GM21529 (cell line): ENCODE results near the gene BNIP3.

Experiments
- ATAC-seq: cut with Tn5 transposase; IDR thresholded peaks from one replicate; pipeline ENCODE4 v1.9.1; 2021; ENCODE audit not compliant: unreplicated experiment

The BNIP3 gene, protein sequence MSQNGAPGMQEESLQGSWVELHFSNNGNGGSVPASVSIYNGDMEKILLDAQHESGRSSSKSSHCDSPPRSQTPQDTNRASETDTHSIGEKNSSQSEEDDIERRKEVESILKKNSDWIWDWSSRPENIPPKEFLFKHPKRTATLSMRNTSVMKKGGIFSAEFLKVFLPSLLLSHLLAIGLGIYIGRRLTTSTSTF

DNA sequence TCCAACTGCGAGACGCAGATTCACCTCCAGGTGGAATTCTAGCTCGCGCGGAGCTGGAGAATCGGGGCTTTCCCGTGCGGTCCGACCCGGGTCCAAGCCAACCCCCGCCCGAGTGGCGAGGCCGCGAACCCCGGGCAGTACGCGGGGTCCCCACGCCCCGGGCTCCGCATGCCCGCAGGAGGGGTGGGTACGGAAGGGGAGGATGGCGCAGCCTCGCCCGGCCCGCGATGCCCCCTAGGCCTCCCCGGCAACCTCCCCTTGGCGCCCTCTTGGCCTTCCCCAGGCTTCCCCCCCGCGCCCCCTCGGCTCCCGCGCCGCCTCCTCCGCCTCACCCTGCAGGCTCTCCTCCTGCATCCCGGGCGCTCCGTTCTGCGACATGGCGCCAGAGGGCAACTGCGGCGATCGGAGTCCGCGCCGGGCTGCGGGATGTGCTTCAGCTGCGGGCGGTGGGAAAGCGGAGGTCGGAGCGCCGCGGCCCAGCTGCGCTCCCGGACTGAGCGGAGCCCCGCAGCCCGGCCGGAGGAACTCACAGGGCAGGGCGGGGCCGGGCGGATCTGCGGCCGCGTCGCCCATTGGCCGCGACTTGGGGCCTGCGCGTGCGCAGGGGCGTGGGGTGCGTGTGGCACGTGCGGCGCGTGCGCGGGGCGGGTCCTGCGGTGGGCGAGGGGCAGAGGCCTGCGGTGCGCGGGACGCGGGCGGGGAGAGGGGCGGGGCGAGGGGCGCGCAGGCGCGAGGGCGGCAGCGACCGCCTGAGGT lies at the start of gene BNIP3:
Gene BNIP3 (minus strand): TSS at position 495 of the 756 bp plus-strand sequence. CDS start 117 bp downstream, at position 378.
- peak; percentile 88 for ATAC-seq

DNA sequence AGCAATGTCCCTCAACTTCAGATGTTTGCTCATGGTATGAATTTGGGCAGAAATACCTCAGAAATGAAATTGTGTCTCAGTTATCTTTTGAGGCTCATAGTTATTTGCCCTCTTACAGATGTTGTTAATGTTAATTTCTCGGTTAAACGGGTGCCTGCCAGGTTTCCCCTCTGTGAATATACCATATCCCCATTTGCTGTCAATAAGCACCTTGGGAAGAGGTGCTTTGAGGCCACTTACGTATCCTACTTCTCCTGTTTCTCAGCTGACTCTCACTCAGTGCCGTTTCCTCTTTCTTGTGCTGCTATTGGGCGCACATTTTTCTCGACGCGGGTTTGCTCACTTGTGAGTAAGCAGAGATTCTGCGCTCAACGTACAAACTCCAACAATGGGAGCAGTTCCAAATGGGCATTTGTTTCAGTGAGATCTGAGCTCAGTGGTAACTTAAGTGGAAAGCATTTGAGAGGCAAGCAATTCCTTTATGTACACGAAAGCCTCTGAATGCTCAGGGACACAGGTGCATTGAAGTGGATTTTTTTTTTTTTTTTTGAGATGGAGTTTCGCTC lies 49.3 kb upstream of the BNIP3 start:
- no peak for ATAC-seq

DNA sequence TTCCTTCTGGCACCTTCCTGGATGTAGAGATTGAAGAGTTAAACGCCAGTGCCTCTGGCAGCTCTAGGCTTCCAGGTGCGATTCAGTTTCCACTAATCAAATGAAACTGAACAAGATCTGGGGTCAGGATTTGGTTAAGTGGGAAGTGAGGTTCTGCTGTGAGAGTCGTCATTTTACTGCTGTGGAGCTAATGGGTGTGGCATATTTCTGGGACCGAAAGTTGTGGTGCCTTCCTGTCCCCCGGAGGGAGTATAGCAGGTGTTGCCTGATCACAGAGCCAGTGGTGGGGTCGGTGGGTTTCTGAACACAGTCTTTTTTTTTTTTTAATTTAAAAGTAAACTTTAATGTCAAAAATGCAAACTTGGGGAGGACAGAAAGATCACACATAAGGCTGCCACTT lies 47.0 kb upstream of the BNIP3 start:
- ATAC-seq: no peak

DNA sequence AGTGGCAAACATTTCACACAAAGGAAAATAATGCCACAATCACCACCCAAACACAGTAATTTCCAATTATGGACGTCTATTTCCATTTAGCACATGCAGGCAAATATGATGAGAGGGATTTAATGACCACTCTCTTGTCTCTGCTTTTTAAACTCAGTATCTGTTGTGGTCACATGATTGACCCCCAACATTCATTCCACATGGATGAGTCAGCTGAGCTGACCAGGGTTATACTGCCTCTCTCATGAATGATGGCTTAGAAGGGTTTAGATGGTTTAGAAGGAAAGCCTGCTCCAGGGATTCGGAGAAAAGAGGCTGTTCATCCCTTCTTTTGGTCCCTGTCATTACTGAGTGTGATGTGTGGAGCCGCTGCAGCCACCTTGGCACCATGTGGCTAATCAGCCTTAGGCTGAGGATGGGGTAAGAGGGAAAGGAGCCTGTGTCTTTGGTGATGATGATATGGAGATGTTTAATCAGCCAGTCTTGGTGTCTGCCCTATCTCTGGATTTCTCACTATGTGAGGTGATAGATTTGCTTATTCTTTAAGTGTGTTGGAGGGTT lies 45.8 kb upstream of the BNIP3 start:
- no peak for ATAC-seq

DNA sequence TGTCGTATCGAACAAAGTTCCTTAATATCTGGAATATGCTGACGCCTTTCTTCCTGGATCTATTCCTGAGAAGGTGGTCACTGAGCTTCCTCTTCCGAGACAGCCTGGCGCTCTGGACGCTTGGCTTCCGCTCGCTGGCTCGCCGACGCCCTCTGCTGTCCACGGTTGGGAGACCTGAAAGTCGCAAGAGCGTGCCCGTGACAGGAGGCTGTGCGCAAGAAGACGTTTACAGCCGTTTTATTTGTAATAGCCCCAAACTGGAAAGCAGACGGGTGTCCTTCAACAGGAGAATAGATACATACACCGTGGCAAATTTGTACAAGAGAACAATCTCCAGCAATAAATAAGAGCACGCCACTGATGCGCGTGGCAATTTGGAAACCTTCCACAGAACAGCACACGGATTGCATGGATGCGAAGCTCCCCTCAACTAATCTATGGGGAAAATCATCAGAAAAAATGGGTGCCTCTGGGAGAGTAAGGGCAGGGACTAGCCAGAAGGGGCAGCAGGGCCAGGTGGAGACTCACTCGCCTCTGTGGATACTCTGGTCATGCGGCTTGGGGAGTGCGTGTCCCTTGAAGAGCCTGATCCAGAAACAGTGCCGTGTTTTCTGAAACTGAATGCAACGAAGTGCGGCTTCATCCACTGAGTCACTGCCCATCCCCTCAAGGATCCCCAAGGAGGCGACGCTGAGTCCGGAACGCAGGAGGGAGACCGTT lies 41.5 kb upstream of the BNIP3 start:
- ATAC-seq: peak; percentile 91

DNA sequence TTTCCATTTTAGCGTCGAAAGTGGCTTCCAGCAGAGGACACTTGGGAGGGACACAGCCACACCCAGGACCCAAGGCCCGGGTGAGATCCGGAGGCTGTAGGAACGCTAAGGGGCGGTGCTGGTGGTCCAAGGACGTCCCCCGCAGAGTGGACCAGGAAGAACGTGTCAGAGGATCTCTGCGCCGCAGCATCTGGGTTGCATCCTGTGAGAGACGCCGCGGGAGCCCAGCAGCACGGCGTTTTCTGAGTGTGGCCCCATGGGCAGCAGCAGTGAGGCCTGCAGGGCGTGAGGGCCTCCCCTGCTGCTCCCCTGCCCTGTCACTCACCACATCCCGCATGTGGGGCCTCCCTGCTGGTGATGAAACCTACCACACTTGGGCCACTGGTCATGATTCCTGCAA lies 40.5 kb upstream of the BNIP3 start:
- ATAC-seq: no peak

DNA sequence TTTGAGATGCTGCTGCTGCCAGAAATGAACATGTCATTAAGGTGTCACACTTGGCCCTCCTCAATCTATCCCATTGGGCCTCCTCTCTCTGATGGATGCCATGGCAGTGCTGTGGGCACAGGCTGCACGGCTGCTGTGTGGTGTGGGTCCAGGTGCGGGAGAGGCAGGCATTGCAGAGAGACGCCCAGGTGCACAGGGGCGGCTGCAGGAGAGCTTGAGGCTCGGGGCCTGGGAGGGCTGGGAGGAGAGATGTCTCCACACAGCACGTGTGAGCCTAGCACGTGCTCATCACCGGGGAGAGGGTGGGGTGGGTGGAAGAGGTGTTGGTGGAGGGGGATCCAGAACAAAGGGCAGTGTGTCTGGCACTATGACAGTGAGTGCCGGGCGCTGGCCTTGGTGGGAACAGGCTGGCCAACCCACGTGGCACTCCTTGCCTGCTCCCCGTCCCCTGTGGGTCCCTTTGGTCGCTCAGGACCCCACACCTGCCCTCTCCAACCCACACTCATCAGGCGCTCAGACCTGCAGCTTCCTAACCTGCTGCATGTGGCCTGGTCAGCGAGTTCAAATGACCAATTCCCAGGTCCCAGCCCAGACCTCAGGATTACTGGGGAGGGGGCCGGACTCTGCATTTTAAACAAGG lies 39.9 kb upstream of the BNIP3 start:
- no peak for ATAC-seq

DNA sequence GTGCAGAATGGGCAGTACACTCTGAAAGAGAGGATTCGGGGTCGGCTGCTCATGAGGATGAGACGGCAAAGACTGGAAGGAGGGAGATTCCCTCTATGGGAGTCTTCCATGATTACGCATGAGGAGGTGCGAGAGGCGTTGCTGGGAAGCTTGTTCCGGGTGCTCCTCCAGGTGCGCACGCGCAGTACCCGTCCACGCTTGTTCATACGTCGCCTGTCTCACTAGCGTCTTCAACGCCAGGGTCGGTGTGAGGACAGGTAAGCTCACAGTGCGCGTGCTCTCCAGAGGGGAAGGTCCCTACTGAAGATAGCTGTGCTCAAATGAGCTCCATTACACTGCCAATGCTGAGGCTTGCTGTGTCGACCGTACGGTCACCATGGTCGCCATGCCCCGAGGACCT lies 39.3 kb upstream of the BNIP3 start:
- no peak for ATAC-seq

DNA sequence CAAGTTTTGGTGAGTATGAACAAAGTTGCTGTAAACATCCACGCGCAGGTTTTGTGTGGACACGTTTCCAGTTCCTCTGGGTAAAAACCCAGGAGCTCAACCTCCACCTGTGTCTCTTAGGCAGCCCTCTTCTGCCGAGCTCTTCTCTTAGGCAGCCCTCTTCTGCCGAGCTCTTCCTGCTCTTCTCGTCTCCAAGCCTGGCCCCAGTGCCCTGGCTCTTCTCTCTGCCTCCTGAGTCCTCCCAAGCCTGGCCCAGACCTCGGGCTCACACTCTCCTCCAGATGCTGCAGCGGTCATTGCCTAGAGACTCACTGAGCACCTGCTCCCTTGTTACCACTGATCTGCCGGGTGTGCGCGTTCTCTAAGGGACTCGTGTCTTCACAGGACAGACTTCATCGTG lies 38.7 kb upstream of the BNIP3 start:
- no peak for ATAC-seq

DNA sequence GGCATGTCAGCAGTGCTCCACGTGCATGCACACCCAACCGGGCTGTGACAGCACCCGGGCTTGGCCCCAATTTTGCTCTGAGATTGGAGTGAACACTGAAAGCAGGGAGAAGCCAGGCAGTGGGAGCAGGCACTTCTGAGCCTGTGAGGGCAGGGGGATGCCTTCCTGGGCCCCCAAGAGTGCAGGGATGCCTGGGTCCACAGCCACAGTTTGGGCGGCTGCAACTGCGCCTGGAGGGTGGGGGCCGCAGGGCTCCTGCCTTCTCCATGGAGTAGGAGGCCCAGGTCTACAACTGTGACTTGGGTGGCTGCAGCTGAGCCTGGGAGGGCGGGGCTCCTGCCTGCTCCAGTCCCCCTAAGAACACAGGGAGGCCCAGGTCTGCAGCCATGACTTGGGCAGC lies 37.6 kb upstream of the BNIP3 start:
- no peak for ATAC-seq

DNA sequence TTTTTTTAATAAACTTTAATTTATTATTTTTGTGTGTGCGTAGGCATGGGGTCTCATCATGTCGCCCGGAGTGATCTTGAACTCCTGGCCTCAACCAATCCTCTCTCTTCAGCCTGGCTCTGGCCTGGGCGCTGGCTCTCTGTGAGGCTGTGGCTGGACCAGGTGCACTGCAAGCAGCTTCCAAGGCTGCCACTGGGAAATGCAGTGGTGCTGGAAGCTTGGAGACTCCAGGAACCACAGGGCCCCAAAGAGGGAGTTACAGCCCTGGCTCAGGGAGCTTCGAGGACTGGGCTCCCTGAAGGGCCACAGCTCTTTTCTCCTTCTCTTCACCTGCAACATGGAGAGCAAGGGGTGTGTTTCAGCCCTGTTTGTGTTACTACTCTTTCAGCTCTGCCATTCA lies 36.7 kb upstream of the BNIP3 start:
- ATAC-seq: no peak

DNA sequence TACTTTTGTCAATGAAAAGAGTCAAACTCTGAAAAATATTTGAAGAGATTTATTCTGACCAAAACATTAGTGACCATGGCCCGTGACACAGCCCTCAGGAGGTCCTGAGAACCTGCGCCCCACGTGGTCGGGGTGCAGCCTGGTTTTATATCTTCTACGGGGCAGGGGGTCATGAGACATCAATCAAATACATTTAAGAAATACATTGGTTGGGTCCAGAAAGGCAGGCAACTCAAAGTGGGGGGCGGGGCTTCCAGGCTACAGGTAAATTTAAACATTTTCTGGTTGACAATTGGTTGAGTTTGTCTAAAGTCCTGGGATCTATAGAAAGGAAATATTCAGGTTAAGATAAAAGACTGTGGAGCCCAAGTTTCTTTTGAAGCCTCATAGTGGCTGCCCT lies 34.8 kb upstream of the BNIP3 start:
- no peak for ATAC-seq

DNA sequence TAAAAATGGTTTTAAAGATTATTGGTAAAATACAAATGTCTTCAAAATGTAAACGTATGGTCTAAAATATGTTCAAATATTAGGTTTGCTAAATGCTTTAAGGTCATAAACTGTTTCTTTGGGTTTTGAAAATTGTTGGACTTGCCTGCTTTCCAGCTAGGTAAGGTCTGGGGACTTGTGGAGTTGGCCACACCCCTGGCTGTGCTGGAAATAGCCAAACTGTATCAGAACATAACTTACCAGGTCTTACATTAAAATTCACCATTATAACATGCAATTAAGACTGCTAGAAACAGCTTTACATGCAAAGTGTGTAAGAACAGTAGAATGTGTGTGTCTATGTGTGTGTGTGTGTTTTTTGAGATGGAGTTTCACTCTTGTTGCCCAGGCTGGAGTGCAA lies 29.7 kb upstream of the BNIP3 start:
- no peak for ATAC-seq

DNA sequence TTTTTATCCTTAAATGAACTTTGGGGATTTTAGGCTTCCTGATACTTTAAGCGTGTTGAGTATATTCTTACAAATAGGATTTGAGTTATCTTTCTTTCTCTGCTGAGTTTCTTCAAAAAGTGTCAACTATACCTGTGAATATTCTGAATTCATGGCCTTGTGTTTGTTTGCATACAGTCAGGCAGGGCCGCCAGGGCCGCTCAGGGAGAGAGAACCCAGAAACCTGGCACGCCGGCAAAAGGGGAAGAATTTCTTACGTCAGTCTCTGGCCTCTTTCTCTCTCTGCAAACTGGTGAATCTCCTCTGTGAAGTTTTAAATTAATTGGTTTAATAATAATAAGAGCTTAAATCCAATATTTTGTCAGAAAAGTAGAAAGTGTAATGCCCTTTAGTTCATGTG lies 29.3 kb upstream of the BNIP3 start:
- ATAC-seq: no peak

DNA sequence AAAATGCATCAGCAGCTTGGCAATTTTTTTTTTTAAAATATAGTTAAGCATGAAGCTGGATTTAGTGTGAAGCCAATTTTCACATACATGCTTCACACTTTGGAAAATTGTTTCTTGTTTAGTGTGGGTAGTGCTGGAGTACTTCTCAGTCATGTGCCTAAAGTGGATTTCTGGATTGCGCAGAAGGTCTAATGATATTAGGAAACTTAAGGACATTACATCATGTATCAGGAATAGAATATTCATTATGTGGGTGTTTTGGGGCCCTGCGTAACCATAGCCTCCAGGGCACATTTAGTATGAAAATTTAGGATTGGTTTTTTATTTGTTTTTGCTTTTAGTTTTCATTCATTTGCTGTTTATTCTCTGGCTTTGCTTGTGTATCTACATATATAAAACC lies 28.8 kb upstream of the BNIP3 start:
- ATAC-seq: no peak

DNA sequence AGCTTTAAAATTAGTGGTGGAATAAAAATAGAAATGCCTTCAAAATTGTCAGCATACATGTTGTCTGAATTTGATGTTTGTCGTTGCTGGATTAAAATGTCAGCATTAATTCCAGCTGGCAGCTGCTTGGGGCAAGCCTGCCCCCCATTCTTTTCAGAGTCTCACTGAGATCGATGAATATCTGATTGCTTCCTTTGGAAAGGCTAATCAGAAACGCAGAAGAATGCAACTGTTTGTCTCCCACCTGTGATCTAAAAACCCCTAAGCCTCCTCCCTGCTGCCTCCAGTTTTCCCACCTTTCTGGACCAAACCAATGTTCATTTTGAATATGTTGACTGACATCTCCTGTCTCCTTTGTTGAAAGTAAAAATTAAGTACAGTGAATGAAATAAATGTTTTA lies 27.9 kb upstream of the BNIP3 start:
- no peak for ATAC-seq

DNA sequence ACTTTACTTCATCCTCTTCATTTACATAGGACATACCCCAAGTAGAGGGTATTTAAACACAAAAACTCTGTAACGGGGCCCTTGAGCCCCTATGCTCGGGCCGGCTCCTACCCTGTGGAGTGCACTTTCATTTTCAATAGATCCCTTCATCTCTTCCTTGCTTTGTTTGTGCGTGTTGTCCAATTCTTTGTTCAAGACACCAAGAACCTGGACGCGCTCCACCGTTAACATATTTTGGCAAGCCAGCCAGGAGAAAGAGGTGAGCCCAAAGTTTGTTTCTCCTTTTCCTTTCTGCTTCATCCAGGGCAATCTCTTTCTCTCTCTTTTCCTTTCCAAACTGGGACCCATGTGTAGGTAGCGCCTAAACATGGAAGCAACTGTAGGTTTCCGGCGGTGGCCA lies 26.0 kb upstream of the BNIP3 start:
- no peak for ATAC-seq

DNA sequence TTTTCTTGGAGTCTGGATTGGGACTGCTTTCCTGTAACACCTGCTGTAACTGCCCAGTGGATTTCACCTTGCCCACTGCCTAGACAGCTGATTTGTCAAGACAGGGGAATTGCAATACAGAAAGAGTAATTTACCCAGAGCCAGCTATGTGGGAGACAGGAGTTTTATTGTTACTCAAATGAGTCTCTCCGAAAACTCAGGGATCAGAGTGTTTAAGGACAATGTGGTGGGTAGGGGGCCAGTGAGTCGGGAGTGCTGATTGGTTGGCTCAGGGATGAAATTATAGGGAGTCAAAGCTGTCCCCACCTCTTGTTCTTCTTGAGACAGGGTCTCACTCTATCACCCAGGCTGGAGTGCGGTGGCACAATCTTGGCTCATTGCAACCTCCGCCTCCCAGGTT lies 25.2 kb upstream of the BNIP3 start:
- no peak for ATAC-seq

DNA sequence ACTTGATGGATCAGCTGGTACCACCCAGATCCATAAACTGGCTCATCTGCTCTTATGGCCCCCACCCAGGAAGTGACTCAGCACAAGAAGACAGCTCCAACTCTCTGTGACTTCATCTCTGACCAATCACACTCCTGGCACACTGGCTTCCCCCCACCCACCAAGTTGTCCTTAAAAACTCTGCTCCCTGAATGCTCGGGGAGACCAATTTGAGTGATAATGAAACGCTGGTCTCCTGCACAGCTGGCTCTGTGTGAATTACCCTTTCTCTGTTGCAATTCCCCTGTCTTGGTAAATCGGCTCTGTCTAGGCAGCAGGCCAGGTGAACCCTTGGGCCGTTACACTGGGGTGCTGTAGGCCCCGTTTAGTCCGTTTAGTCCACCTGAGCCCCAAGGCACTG lies 23.4 kb upstream of the BNIP3 start:
- no peak for ATAC-seq

DNA sequence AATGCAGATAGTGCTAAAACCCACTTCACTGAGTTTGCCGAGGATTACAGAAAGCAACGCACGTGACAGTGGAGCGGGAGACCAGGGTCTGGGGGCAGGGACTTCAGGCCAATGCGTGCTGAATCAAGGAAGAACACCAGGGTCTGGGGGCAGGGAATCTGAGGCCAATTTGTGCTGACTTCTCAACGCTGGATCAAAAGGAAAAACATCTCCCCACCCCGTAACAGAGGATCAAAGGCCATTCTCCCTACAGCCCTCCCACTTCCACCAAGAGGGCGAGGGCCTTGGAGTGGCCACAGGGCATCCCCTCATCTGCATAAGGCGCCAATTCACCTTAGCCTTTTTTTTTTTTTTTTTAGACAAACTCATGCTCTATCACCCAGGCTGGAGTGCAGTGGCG lies 22.3 kb upstream of the BNIP3 start:
- no peak for ATAC-seq

DNA sequence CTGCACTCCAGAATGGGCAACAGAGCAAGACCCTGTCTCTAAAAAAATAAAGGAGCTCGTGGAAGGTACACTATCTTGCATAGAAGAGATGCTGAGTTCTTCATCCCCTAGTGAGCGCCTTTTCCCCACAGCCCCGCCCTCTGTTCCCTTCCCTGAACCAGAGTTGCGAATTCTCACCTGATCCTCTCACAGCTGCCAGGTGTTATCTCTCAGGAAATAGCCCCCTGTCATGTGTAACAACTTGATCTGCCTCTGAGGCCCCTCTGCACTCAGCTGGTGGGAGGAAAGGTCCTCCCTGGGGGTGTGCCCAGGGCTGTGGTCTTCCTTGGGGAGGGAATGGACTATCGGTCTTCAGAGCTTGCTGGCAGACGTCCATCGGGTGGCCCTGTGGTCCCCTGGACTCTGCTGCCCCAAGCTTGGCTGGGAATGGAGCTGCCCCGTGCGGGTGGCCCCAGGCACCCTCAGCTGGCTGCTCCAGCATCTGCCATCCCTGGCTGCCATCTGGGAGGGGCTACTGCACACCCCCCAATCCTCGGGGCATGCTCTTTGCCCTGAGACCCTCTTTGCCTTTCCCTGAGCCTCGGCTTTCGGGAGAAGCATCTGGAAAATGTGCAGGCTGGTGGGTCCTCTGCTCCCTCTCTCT lies 21.7 kb upstream of the BNIP3 start:
- no peak for ATAC-seq
